Lower leg skin (tissue), 3 donors: ENCODE results near the gene SLC22A23.

ENCODE experiments used
- CTCF ChIP-seq, 3 donors: fragments of 450-650 bp; IDR thresholded peaks; one replicate each; pipeline ENCODE4 v1.5.1; 2016; ENCODE audit warnings: antibody characterized with exemption in 3 of 3, mild to moderate bottlenecking in 3 of 3, moderate library complexity in 2 of 3
- POLR2A ChIP-seq, 2 donors: fragments of 450-650 bp; IDR thresholded peaks; one replicate each; pipeline ENCODE4 v1.6.1; 2016 to 2017; ENCODE audit warnings: antibody characterized with exemption in 2 of 2, mild to moderate bottlenecking in 1 of 2, moderate library complexity in 1 of 2

- TF ChIP-seq POLR2A (IDR thresholded peaks at IDR 0.05), result no peak
- no peak for TF ChIP-seq CTCF (IDR thresholded peaks at IDR 0.05)
Measured at GRCh38 chr6:3460253-3460652, 3.4 kb upstream of the SLC22A23 start.
